Dermis lymphatic vessel endothelial cell (primary cell): ENCODE measurements around the gene PHC3. TPM values are rescaled to one million over a fixed set of nuclear protein-coding genes. Genes with fewer than 3 reads are reported as not detected.

Experiments used
- total RNA-seq: library from RNA; depleted of rRNA; stranded (reverse); fragments of >200 nt; gene quantifications from 2 replicates; pipeline ENCODE4 v1.2.1, GENCODE V29; 2014

Gene PHC3
- 15.8 and 18.0 TPM in 2 replicates for total RNA-seq

GRCh38 chr3:170180908-170181885 lies at the start of gene PHC3:
TSS of gene PHC3 (minus strand) at chr3:170181733. CDS start at chr3:170181715, 18 bp downstream.

GRCh38 chr3:170221924-170222646 lies 40.6 kb upstream of the PHC3 start, which contains the start of gene PRKCI:
TSS of gene PRKCI (plus strand) at chr3:170222424. CDS start at chr3:170222670, 246 bp downstream.

Other genes with a start within 250 kb of the PHC3 start
- 36.0 and 47.3 TPM in 2 replicates for gene SEC62, start 214.9 kb downstream of the PHC3 start, total RNA-seq
- gene GPR160, start 143.7 kb downstream of the PHC3 start, total RNA-seq, result 1.2 TPM in 2 replicates
- gene PRKCI, start 40.7 kb upstream of the PHC3 start, total RNA-seq, result 20.6 and 25.0 TPM in 2 replicates
- 65.1 and 122 TPM in 2 replicates for gene SKIL, start 176.0 kb upstream of the PHC3 start, total RNA-seq
- 47.5 and 90.1 TPM in 2 replicates for gene CLDN11, start 237.1 kb upstream of the PHC3 start, total RNA-seq